ENCODE measurements around the gene TCEA3.

The TCEA3 gene

DNA sequence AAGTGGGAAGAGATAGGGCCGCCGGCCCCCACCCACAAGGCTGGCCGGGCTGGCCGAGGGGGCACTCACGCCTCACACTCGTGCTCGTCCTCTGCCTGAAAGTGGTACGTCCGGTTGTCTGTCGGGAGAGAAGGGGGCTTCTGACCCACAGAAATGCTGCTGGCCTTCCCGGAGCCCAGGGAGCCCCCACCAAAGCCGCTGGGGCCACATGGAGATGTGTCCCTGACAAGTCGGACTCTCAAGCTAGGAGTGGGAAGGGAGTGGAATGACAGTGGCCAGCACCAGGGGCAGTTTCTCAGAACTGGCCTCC is 12.8 kb upstream of the TCEA3 start:
- no peak for DNase-seq (ENCODE audit: insufficient read length, low spot score)
- TF ChIP-seq POLR2A (IDR thresholded peaks at IDR 0.05; ENCODE audit: low read depth, low read length) = no peak
- FAIRE-seq = no peak

- no peak for DNase-seq (ENCODE audit: insufficient read length, low spot score)
- TF ChIP-seq POLR2A (IDR thresholded peaks at IDR 0.05; ENCODE audit: low read depth, low read length) = no peak
These were observed 12.2 kb upstream of the TCEA3 start for GRCh38 chr1:23436520-23437354.

GRCh38 chr1:23434260-23434775 is 9.8 kb upstream of the TCEA3 start:
- no peak for TF ChIP-seq POLR2A (IDR thresholded peaks at IDR 0.05; ENCODE audit: low read depth, low read length)
- DNase-seq (ENCODE audit: insufficient read length, low spot score) (no peak), FAIRE-seq (no peak)

More at GRCh38 chr1:23436520-23437354, 12.2 kb upstream of the TCEA3 start:
- FAIRE-seq = no peak

- DNase-seq (ENCODE audit: insufficient read length, low spot score) (no peak), FAIRE-seq (no peak)
- no peak for TF ChIP-seq POLR2A (IDR thresholded peaks at IDR 0.05; ENCODE audit: low read depth, low read length)
These were observed 8.6 kb upstream of the TCEA3 start for GRCh38 chr1:23433122-23433521.

DNA sequence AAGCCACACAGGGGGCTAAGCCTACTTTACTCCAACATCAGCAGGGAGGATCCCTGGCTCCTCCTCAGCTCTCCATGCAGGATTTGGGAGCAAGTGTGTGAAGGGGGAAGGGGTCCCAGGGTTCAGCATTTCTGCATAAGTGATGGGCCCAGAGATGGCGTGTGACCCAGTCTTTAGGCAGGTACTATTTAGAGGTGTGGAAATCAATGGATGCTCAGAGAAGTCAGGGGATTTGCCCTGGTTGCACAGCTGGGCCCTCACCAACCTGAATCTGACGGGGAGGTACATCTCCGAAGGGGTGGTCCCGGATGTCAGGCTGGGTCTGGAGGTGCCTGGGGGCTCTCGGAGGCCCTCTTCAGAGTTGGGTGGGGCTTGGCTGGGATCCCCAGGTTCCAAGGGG is 6.9 kb upstream of the TCEA3 start:
- DNase-seq (ENCODE audit: insufficient read length, low spot score) (no peak), FAIRE-seq (no peak)
- TF ChIP-seq POLR2A (IDR thresholded peaks at IDR 0.05; ENCODE audit: low read depth, low read length) = no peak

DNA sequence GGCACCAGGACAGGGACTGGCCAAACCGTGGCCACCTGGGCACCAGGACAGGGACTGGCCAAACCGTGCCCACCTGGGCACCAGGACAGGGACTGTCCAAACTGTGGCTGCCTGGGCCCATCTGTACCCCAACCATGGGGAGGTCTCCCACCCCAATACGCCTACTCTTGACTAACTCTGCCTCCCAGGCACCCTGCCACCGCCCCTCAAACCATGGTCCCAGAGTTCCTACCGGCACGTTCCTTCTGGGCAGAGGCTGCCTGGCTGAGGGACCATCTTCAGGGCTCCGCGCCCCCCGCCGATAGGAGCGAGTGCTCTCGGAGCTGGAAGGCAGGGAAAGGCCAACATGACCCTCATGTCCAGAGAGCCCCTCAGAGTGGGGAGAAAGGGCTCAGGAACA is 6.3 kb upstream of the TCEA3 start:
- FAIRE-seq = no peak

DNA sequence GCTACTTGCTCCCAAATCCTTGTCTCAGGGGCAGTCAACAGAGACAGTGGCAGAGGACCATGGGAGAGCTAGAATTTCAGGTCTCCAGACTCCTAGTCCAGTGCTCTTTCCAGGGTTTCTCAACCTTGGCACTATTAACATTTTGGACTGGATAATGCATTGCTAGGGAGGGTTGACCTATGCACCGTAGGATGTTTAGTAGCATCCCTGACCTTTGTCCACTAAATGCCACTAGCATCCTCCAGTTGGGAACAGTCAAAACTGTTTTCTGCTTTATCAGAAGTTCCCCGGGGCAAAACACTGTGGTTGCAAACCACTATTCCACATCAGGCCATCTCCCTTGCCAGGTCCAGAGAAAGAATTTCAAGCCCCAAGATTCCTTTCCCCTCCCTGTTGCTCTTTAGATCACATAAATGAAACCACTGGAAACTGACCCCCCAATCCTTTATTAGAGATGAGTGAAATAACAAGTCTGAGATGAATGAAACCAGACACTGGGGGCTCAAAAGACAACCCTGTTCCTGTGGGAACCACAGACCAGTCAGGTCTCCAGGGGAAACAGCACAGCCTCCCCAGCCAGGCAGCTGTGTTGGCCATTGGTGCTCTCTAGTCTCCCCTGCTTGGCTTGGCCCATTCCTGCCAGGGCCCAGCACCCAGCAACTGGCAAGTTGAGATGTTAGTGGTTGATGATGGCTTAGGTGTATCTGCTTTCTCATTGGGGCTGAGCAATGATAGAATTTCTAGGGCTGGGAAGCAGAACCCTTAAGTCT is 3.8 kb upstream of the TCEA3 start:
- no peak for TF ChIP-seq POLR2A (IDR thresholded peaks at IDR 0.05; ENCODE audit: low read depth, low read length)
- FAIRE-seq = no peak
- DNase-seq (ENCODE audit: insufficient read length, low spot score) = no peak

More for the DNA sequence above, 6.3 kb upstream of the TCEA3 start:
- no peak for DNase-seq (ENCODE audit: insufficient read length, low spot score)
- no peak for TF ChIP-seq POLR2A (IDR thresholded peaks at IDR 0.05; ENCODE audit: low read depth, low read length)

DNA sequence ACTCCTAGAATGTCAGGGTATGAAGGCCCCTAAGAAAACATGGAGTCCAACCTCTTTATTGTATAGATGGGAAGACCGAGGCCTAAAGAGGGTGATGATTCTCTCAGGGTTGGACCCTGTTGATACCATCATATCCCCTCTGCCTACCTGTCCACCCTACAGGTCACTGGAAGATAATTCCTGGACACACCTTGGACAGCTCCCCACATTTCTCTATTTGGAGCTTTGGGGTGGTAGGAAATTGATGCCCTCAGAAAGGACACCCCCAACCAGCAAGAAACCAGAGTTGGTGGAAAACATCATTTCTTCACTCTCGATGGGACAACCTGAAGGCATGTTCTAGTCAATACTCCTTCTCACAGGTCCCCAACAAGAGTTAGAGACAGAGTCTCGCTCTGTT is 3.0 kb upstream of the TCEA3 start:
- no peak for FAIRE-seq
- no peak for TF ChIP-seq POLR2A (IDR thresholded peaks at IDR 0.05; ENCODE audit: low read depth, low read length)
- DNase-seq (ENCODE audit: insufficient read length, low spot score) = no peak

DNA sequence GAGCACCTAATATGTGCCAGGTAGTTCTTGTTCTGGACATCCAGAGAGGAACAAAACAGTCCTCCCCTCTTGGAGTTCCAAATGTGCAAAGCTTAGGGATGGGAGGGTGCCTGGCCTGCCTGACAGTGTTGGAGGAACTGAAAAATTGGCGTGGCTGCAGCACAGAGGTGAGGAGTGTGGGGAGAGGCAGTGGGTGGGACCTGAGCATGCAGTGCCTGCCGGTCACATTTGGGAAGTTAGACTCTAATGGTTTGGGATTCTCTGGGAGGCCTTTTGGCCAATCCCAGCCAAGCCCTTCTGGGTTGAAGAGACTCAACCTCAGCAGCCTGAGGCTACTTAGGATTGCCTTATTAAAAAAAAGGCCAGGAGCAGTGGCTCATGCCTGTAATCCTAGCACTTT is 2.3 kb upstream of the TCEA3 start:
- no peak for TF ChIP-seq POLR2A (IDR thresholded peaks at IDR 0.05; ENCODE audit: low read depth, low read length)
- no peak for DNase-seq (ENCODE audit: insufficient read length, low spot score)

DNA sequence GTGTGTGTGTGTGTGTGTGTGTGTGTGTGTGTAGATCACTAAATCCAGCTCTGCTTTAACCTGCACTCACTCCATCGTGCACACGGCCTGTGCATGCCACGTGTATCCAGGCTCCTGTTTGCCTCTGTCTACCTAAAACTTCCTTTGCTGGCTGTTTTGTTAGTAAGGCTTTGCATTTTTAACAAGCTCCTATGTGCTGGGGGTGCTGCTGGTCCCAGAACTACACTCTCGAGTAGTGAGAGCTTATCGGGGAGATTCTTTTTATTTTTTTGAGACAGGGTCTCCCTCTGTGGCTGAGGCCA is 596 bp upstream of the TCEA3 start:
- FAIRE-seq (no peak), DNase-seq (ENCODE audit: insufficient read length, low spot score) (no peak)
- no peak for TF ChIP-seq POLR2A (IDR thresholded peaks at IDR 0.05; ENCODE audit: low read depth, low read length)

More for the DNA sequence above, 2.3 kb upstream of the TCEA3 start:
- no peak for FAIRE-seq

GRCh38 chr1:23423415-23424292 is 894 bp downstream of the TCEA3 start:
- FAIRE-seq (no peak), DNase-seq (ENCODE audit: insufficient read length, low spot score) (no peak)
- no peak for TF ChIP-seq POLR2A (IDR thresholded peaks at IDR 0.05; ENCODE audit: low read depth, low read length)

GRCh38 chr1:23422941-23423340 is 1.6 kb downstream of the TCEA3 start:
- DNase-seq (ENCODE audit: insufficient read length, low spot score) = no peak
- no peak for FAIRE-seq

DNA sequence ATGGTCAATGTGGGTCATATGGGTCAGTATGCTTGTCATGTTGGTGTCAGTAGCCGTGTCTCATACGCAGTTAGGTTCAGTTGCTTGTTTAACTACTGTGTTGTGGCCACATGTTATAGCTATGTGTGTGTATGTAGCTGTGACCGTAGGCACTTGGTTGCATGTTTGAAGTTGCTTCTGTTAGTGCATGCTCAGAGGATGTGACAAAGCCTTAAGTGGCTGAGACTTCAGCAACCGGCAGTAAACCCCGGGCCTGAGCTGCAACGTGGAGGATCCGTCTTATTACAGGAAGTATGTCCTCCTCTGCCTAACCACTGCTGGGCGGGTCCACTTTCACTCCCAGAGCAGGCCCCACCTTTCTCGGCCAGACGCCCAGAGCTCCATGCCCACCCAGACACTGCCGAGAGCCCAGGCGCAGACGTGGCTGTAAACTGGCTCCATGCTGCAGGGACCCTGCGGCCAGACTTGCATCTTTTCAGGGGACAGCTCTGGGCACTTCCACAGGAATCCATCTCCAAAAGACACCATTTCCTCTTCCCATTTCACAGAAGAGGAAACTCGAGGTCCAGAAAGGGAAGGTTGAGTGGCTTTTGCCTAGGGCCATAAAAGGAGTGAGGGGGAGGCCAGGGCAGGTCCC is 2.2 kb downstream of the TCEA3 start:
- TF ChIP-seq POLR2A (IDR thresholded peaks at IDR 0.05; ENCODE audit: low read depth, low read length) = no peak
- FAIRE-seq = no peak

More at GRCh38 chr1:23422941-23423340, 1.6 kb downstream of the TCEA3 start:
- TF ChIP-seq POLR2A (IDR thresholded peaks at IDR 0.05; ENCODE audit: low read depth, low read length) = no peak

More for the DNA sequence above, 2.2 kb downstream of the TCEA3 start:
- peak; percentile 59 for DNase-seq (ENCODE audit: insufficient read length, low spot score)
